ENCODE results near the gene OOSP4B.

GRCh38 chr11:60016881-60017280 lies at the start of gene OOSP4B:
- TF ChIP-seq, protein P1, sequence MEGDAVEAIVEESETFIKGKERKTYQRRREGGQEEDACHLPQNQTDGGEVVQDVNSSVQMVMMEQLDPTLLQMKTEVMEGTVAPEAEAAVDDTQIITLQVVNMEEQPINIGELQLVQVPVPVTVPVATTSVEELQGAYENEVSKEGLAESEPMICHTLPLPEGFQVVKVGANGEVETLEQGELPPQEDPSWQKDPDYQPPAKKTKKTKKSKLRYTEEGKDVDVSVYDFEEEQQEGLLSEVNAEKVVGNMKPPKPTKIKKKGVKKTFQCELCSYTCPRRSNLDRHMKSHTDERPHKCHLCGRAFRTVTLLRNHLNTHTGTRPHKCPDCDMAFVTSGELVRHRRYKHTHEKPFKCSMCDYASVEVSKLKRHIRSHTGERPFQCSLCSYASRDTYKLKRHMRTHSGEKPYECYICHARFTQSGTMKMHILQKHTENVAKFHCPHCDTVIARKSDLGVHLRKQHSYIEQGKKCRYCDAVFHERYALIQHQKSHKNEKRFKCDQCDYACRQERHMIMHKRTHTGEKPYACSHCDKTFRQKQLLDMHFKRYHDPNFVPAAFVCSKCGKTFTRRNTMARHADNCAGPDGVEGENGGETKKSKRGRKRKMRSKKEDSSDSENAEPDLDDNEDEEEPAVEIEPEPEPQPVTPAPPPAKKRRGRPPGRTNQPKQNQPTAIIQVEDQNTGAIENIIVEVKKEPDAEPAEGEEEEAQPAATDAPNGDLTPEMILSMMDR (conservative IDR thresholded peaks at IDR 0.05; ENCODE audit: low read depth, low read length): no peak
- no peak for TF ChIP-seq EZH2 (IDR thresholded peaks at IDR 0.05; ENCODE audit: borderline replicate concordance, low read depth, low read length, poor library complexity, severe bottlenecking)

Data from A673 (cell line).